ENCODE measurements around the gene KMT2C.
"Not testable (repeated sequence)": the region's sequence is repeated elsewhere in the genome, so short reads cannot be mapped to it uniquely, and the experiment has no call there.

KMT2C gene

DNA sequence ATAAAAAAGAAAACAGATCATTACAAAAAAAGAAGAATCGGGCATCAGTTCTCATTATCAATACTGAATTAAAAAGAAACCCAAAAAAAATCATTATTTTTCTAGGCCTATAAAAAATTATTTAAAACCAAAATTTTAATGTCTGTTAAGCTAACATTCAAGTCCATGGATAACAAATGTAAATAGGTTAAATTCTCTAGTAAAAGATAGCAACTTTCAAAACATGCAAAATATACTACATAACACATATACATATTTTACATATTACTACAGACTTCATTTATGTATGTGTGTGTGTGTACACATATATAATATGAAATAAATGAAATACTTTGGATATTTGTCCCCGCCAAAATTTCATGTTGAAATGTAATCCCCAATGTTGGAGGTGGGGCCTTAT is 158.1 kb downstream of the KMT2C start:
- H3K27me3 ChIP-seq (ENCODE audit: insufficient read depth, low read length); H3K4me1 ChIP-seq (ENCODE audit: insufficient read depth, low read length, severe bottlenecking); H3K79me2 ChIP-seq (ENCODE audit: insufficient read depth, low read length); H3K4me3 ChIP-seq (ENCODE audit: low read depth, low read length, poor library complexity, severe bottlenecking); H2AFZ ChIP-seq (ENCODE audit: low read length); H3F3A ChIP-seq (ENCODE audit: insufficient read depth, low read length); H3K9me2 ChIP-seq (ENCODE audit: low read depth, low read length); H3K9me3 ChIP-seq (ENCODE audit: low read length); H4K20me1 ChIP-seq (ENCODE audit: insufficient read depth, low read length); H3K27ac ChIP-seq (ENCODE audit: low read depth, low read length, poor library complexity, severe bottlenecking); H3K4me2 ChIP-seq (ENCODE audit: low read length); H3K9ac ChIP-seq (ENCODE audit: low read length): not testable (repeated sequence)
- H3K36me3 ChIP-seq (ENCODE audit: insufficient read depth, low read length): peaks cover 20% of the 10 kb centered on the region

DNA sequence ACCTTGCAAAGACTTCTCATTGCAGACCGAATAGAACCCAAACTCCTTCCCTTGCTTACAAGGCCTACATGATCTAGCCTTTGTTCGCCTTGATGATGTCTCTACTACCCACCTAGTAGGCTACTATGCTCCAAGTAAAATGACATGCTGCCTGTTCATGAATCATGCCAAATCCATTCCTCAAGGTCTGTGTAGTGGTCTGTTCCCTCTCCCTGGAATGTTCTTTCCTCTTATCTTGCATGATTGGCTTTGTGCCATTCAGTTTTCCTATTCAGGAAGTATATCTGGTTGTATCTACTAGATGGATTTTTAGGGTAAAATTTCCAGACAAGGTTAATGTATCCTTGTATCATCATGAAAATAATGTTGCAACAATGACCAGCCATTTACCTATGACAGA is 165.4 kb downstream of the KMT2C start:
- not testable (repeated sequence) for H3K4me3 ChIP-seq (ENCODE audit: low read depth, low read length, poor library complexity, severe bottlenecking); H3F3A ChIP-seq (ENCODE audit: insufficient read depth, low read length); H3K79me2 ChIP-seq (ENCODE audit: insufficient read depth, low read length); H3K9me3 ChIP-seq (ENCODE audit: low read length); H2AFZ ChIP-seq (ENCODE audit: low read length); H3K27ac ChIP-seq (ENCODE audit: low read depth, low read length, poor library complexity, severe bottlenecking); H3K9me2 ChIP-seq (ENCODE audit: low read depth, low read length); H3K27me3 ChIP-seq (ENCODE audit: insufficient read depth, low read length); H3K9ac ChIP-seq (ENCODE audit: low read length); H3K4me1 ChIP-seq (ENCODE audit: insufficient read depth, low read length, severe bottlenecking); H3K4me2 ChIP-seq (ENCODE audit: low read length); H4K20me1 ChIP-seq (ENCODE audit: insufficient read depth, low read length)
- peaks cover 47% of the 10 kb centered on the region for H3K36me3 ChIP-seq (ENCODE audit: insufficient read depth, low read length)

DNA sequence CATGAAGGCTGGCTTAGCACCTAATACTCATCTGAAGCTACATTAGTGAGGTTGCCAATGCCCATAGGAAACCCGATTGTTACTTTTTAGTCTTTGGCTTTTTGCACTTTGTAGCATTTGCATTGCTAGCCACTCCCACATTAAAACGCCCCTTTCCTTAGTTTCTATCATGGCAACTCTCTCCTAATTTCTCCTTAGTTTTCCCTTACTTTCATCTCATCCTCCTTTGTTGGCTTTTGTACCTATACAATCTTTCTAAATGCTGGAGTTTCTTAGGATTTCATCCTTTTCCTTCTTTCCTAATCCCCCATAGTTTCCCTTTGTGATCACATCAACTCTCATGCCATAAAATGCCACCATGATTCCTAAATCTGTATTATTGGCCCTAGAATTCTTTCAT is 168.9 kb downstream of the KMT2C start:
- not testable (repeated sequence) for H4K20me1 ChIP-seq (ENCODE audit: insufficient read depth, low read length); H3K9ac ChIP-seq (ENCODE audit: low read length); H2AFZ ChIP-seq (ENCODE audit: low read length); H3F3A ChIP-seq (ENCODE audit: insufficient read depth, low read length); H3K4me2 ChIP-seq (ENCODE audit: low read length); H3K4me1 ChIP-seq (ENCODE audit: insufficient read depth, low read length, severe bottlenecking); H3K4me3 ChIP-seq (ENCODE audit: low read depth, low read length, poor library complexity, severe bottlenecking); H3K79me2 ChIP-seq (ENCODE audit: insufficient read depth, low read length); H3K9me3 ChIP-seq (ENCODE audit: low read length); H3K27ac ChIP-seq (ENCODE audit: low read depth, low read length, poor library complexity, severe bottlenecking); H3K27me3 ChIP-seq (ENCODE audit: insufficient read depth, low read length); H3K9me2 ChIP-seq (ENCODE audit: low read depth, low read length)
- peaks cover 61% of the 10 kb centered on the region for H3K36me3 ChIP-seq (ENCODE audit: insufficient read depth, low read length)

DNA sequence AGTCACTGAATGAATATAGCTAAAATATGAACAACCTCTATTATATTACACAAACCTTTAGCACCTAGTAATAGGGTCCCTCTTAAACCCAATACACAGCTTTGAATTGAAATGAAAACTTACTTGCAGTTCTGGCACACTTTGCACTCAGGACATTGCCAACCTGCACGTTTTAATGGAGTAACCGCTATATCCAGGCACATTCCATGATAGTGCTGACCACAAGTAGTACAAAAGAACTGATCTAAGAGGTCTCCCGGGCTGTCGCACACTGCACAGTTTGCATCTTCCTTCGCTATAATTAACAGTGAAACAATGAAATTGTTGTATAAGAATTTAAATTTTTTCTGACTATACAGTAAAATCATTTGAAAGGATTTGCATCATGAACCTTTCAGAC is 170.9 kb downstream of the KMT2C start:
- not testable (repeated sequence) for H3K27ac ChIP-seq (ENCODE audit: low read depth, low read length, poor library complexity, severe bottlenecking); H3K79me2 ChIP-seq (ENCODE audit: insufficient read depth, low read length); H3K27me3 ChIP-seq (ENCODE audit: insufficient read depth, low read length); H3K4me1 ChIP-seq (ENCODE audit: insufficient read depth, low read length, severe bottlenecking); H3K4me3 ChIP-seq (ENCODE audit: low read depth, low read length, poor library complexity, severe bottlenecking); H2AFZ ChIP-seq (ENCODE audit: low read length); H3K9me3 ChIP-seq (ENCODE audit: low read length); H3K4me2 ChIP-seq (ENCODE audit: low read length); H3K9ac ChIP-seq (ENCODE audit: low read length); H3F3A ChIP-seq (ENCODE audit: insufficient read depth, low read length); H4K20me1 ChIP-seq (ENCODE audit: insufficient read depth, low read length); H3K9me2 ChIP-seq (ENCODE audit: low read depth, low read length)
- H3K36me3 ChIP-seq (ENCODE audit: insufficient read depth, low read length): peaks cover 55% of the 10 kb centered on the region

- not testable (repeated sequence) for H3K9me2 ChIP-seq (ENCODE audit: low read depth, low read length); H3K4me1 ChIP-seq (ENCODE audit: insufficient read depth, low read length, severe bottlenecking); H3K79me2 ChIP-seq (ENCODE audit: insufficient read depth, low read length); H3K9ac ChIP-seq (ENCODE audit: low read length); H4K20me1 ChIP-seq (ENCODE audit: insufficient read depth, low read length); H3K27ac ChIP-seq (ENCODE audit: low read depth, low read length, poor library complexity, severe bottlenecking); H3K4me3 ChIP-seq (ENCODE audit: low read depth, low read length, poor library complexity, severe bottlenecking); H2AFZ ChIP-seq (ENCODE audit: low read length); H3K9me3 ChIP-seq (ENCODE audit: low read length); H3F3A ChIP-seq (ENCODE audit: insufficient read depth, low read length); H3K27me3 ChIP-seq (ENCODE audit: insufficient read depth, low read length); H3K4me2 ChIP-seq (ENCODE audit: low read length)
- H3K36me3 ChIP-seq (ENCODE audit: insufficient read depth, low read length): peaks cover 65% of the 10 kb centered on the region
These were observed 173.7 kb downstream of the KMT2C start for GRCh38 chr7:152262146-152262545.

GRCh38 chr7:152259645-152260044 is 176.2 kb downstream of the KMT2C start:
- not testable (repeated sequence) for H3K9ac ChIP-seq (ENCODE audit: low read length); H3K4me2 ChIP-seq (ENCODE audit: low read length); H3F3A ChIP-seq (ENCODE audit: insufficient read depth, low read length); H3K4me3 ChIP-seq (ENCODE audit: low read depth, low read length, poor library complexity, severe bottlenecking); H3K27me3 ChIP-seq (ENCODE audit: insufficient read depth, low read length); H2AFZ ChIP-seq (ENCODE audit: low read length); H3K9me2 ChIP-seq (ENCODE audit: low read depth, low read length); H3K27ac ChIP-seq (ENCODE audit: low read depth, low read length, poor library complexity, severe bottlenecking); H3K79me2 ChIP-seq (ENCODE audit: insufficient read depth, low read length); H3K4me1 ChIP-seq (ENCODE audit: insufficient read depth, low read length, severe bottlenecking); H3K9me3 ChIP-seq (ENCODE audit: low read length); H4K20me1 ChIP-seq (ENCODE audit: insufficient read depth, low read length)
- peaks cover 67% of the 10 kb centered on the region for H3K36me3 ChIP-seq (ENCODE audit: insufficient read depth, low read length)

DNA sequence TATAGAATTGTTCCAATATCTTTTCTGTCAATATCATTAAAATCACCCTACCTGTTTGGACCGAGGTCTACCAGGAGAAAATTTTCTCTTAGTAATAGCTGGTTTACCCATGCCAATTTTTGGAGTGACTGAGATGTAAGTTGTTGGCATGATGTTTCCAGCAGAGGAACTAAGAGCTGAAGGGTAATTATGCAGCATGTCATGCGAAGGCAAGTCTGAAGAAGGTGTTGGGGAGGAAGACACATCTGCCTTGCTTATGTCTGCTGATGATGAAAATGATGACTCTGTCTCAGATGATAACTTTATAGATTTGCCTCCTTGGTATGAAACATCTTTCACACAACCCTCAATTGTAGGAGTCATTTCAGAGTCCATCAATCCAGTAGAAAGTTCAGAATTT is 188.0 kb downstream of the KMT2C start:
- H3K9ac ChIP-seq (ENCODE audit: low read length); H3K79me2 ChIP-seq (ENCODE audit: insufficient read depth, low read length); H3F3A ChIP-seq (ENCODE audit: insufficient read depth, low read length); H3K4me2 ChIP-seq (ENCODE audit: low read length); H3K9me3 ChIP-seq (ENCODE audit: low read length); H3K27me3 ChIP-seq (ENCODE audit: insufficient read depth, low read length); H3K9me2 ChIP-seq (ENCODE audit: low read depth, low read length); H3K4me1 ChIP-seq (ENCODE audit: insufficient read depth, low read length, severe bottlenecking); H3K27ac ChIP-seq (ENCODE audit: low read depth, low read length, poor library complexity, severe bottlenecking); H4K20me1 ChIP-seq (ENCODE audit: insufficient read depth, low read length); H3K4me3 ChIP-seq (ENCODE audit: low read depth, low read length, poor library complexity, severe bottlenecking); H2AFZ ChIP-seq (ENCODE audit: low read length): not testable (repeated sequence)
- peaks cover 58% of the 10 kb centered on the region for H3K36me3 ChIP-seq (ENCODE audit: insufficient read depth, low read length)

- not testable (repeated sequence) for H3F3A ChIP-seq (ENCODE audit: insufficient read depth, low read length); H3K4me1 ChIP-seq (ENCODE audit: insufficient read depth, low read length, severe bottlenecking); H3K9me3 ChIP-seq (ENCODE audit: low read length); H3K4me3 ChIP-seq (ENCODE audit: low read depth, low read length, poor library complexity, severe bottlenecking); H3K27me3 ChIP-seq (ENCODE audit: insufficient read depth, low read length); H4K20me1 ChIP-seq (ENCODE audit: insufficient read depth, low read length); H3K4me2 ChIP-seq (ENCODE audit: low read length); H3K9ac ChIP-seq (ENCODE audit: low read length); H3K9me2 ChIP-seq (ENCODE audit: low read depth, low read length); H2AFZ ChIP-seq (ENCODE audit: low read length); H3K27ac ChIP-seq (ENCODE audit: low read depth, low read length, poor library complexity, severe bottlenecking); H3K79me2 ChIP-seq (ENCODE audit: insufficient read depth, low read length)
- H3K36me3 ChIP-seq (ENCODE audit: insufficient read depth, low read length): peaks cover 34% of the 10 kb centered on the region
These were observed 190.4 kb downstream of the KMT2C start for GRCh38 chr7:152245417-152245816.
